HEK293 (cell line): ENCODE measurements around the gene RINL.

Source experiments
- MEIS1 ChIP-seq: sonication (generic); formaldehyde crosslinking; IDR thresholded peaks from 2 replicates; pipeline ENCODE4 v1.8.1; 2022; ENCODE audit warnings: missing genetic modification reagents, mild to moderate bottlenecking, borderline replicate concordance
- SP3 ChIP-seq: fragments of 450-650 bp; formaldehyde crosslinking; IDR thresholded peaks from 2 replicates; pipeline ENCODE4 v1.5.1; 2016; ENCODE audit warnings: missing biosample characterization, missing genetic modification characterization
- ZNF146 ChIP-seq: fragments of 450-650 bp; formaldehyde crosslinking; IDR thresholded peaks from 2 replicates; pipeline ENCODE4 v1.5.1; 2016; ENCODE audit warnings: missing biosample characterization, missing genetic modification characterization
- ZNF302 ChIP-seq: fragments of 450-650 bp; formaldehyde crosslinking; IDR thresholded peaks from 2 replicates; pipeline ENCODE4 v1.5.1; 2016; ENCODE audit warnings: missing biosample characterization, missing genetic modification characterization, low read depth
- ZNF529 ChIP-seq: fragments of 450-650 bp; formaldehyde crosslinking; IDR thresholded peaks from 2 replicates; pipeline ENCODE4 v1.5.1; 2017; ENCODE audit warnings: missing genetic modification characterization, missing biosample characterization; ENCODE audit not compliant: insufficient replicate concordance
- TF ChIP-seq, protein P1 (sequence below): fragments of 450-650 bp; formaldehyde crosslinking; IDR thresholded peaks from 2 replicates; pipeline ENCODE4 v1.5.1; 2016; ENCODE audit warnings: missing biosample characterization, missing genetic modification characterization

DNA sequence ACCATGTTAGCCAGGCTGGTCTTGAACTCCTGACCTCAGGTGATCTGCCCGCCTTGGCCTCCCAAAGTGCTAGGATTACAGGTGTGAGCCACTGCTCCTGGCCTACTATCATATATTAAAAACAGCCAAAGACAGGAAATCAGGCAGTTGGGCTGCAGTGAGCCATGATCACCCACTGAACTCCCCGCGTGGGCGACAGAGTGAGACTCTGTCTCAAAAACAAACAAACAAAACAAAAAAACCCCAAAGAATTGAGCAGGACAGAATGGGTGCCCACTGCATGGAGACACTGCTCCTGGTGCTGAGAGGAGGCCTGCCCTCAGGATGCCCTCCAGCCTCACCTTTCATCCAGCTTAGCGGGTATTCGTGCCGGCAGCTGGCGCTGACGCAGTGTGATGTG lies 5.2 kb upstream of the RINL start:
- TF ChIP-seq ZNF302 (tag by site-specific recombination), result no peak
- no peak for TF ChIP-seq MEIS1 (CRISPR knock-in tag)
- TF ChIP-seq, protein P1, sequence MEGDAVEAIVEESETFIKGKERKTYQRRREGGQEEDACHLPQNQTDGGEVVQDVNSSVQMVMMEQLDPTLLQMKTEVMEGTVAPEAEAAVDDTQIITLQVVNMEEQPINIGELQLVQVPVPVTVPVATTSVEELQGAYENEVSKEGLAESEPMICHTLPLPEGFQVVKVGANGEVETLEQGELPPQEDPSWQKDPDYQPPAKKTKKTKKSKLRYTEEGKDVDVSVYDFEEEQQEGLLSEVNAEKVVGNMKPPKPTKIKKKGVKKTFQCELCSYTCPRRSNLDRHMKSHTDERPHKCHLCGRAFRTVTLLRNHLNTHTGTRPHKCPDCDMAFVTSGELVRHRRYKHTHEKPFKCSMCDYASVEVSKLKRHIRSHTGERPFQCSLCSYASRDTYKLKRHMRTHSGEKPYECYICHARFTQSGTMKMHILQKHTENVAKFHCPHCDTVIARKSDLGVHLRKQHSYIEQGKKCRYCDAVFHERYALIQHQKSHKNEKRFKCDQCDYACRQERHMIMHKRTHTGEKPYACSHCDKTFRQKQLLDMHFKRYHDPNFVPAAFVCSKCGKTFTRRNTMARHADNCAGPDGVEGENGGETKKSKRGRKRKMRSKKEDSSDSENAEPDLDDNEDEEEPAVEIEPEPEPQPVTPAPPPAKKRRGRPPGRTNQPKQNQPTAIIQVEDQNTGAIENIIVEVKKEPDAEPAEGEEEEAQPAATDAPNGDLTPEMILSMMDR (tag by site-specific recombination), result no peak
- TF ChIP-seq SP3 (tag by site-specific recombination), result no peak
- no peak for TF ChIP-seq ZNF529 (tag by site-specific recombination)
- no peak for TF ChIP-seq ZNF146 (tag by site-specific recombination)
